Thoracic aorta (tissue), 2 donors: ENCODE measurements around the gene SLC35A5. TPM values are rescaled to one million over a fixed set of nuclear protein-coding genes. Genes with fewer than 3 reads are reported as not detected.
A peak's percentile ranks its signal among the peaks of the same experiment; 100 is the strongest.
"Not testable (repeated sequence)": the region's sequence is repeated elsewhere in the genome, so short reads cannot be mapped to it uniquely, and the experiment has no call there.

Experiments used
- ATAC-seq: fragments of 150-250 bp; one replicate; pipeline ENCODE4 v1.8.0; 2017; ENCODE audit warnings: low read depth; ENCODE audit not compliant: insufficient number of reproducible peaks, low FRiP score
- DNase-seq: peaks from one replicate; pipeline ENCODE4 v3.0.0-alpha.2; 2020; ENCODE audit warnings: low spot score
- H3K27ac ChIP-seq, 2 donors: fragments of 200-600 bp; sonication (generic); 1 replicate in 1 of 2; 2 replicates in 1 of 2; pipeline ENCODE4 v1.5.1; 2016; ENCODE audit warnings: mild to moderate bottlenecking in 2 of 2, moderate library complexity in 2 of 2
- H3K27me3 ChIP-seq: fragments of 200-600 bp; sonication (generic); replicated peaks from 2 replicates; pipeline ENCODE4 v1.6.0; 2016; ENCODE audit warnings: mild to moderate bottlenecking; ENCODE audit not compliant: insufficient read depth
- H3K36me3 ChIP-seq: fragments of 200-600 bp; sonication (generic); one replicate; pipeline ENCODE4 v1.5.1; 2016
- H3K4me1 ChIP-seq, 2 donors: fragments of 200-600 bp; sonication (generic); 1 replicate in 1 of 2; 2 replicates in 1 of 2; pipeline versions ENCODE4 v1.5.1 to v1.6.0; 2016; ENCODE audit warnings: low read depth in 2 of 2, mild to moderate bottlenecking in 1 of 2; ENCODE audit not compliant: control insufficient read depth in 1 of 2
- H3K4me3 ChIP-seq: fragments of 200-600 bp; sonication (generic); 2 replicates; pipeline ENCODE4 v1.5.1; 2016; ENCODE audit warnings: mild to moderate bottlenecking
- H3K9me3 ChIP-seq: fragments of 200-600 bp; sonication (generic); 2 replicates; pipeline ENCODE4 v1.5.1; 2016
- CTCF ChIP-seq: fragments of 200-600 bp; sonication (generic); IDR thresholded peaks from one replicate; pipeline ENCODE4 v1.5.1; 2019; ENCODE audit warnings: antibody characterized with exemption
- total RNA-seq, 2 donors: library from RNA; depleted of rRNA; stranded (reverse); fragments of >200 nt; gene quantifications; one replicate each; pipeline versions ENCODE4 v1.1.0 to v1.2.3, GENCODE V29; 2016

The SLC35A5 gene
- total RNA-seq, 2 donors from 2014 or later = 17.5 to 45.9 TPM

GRCh38 chr3:112555535-112556170, 6.2 kb upstream of the SLC35A5 start:
- Histone ChIP-seq H3K4me3 (no peak overlapping the region), H3K4me1 (peaks cover 11 to 27% of the 10 kb centered on the region in 2 donors), H3K9me3 (no peaks in the 10 kb centered on the region), H3K27ac (no peak overlapping the region), H3K36me3 (peaks cover 4% of the 10 kb centered on the region), H3K27me3 (no peaks in the 10 kb centered on the region)
- no peak for TF ChIP-seq CTCF
- DNase-seq = no peak
- ATAC-seq = no peak

GRCh38 chr3:112557976-112558375, 3.9 kb upstream of the SLC35A5 start:
- H3K36me3 ChIP-seq = peaks cover 4% of the 10 kb centered on the region

GRCh38 chr3:112560307-112560706, 1.5 kb upstream of the SLC35A5 start:
- Histone ChIP-seq H3K4me1 (peaks cover 21 to 42% of the 10 kb centered on the region in 2 donors), H3K4me3 (peak overlapping the region; percentile 96), H3K27ac (peak overlapping the region; percentile 91 to 96), H3K27me3 (no peaks in the 10 kb centered on the region), H3K36me3 (peaks cover 4% of the 10 kb centered on the region), H3K9me3 (no peaks in the 10 kb centered on the region)
- ATAC-seq (no peak), DNase-seq (no peak)
- no peak for TF ChIP-seq CTCF

More at GRCh38 chr3:112557976-112558375, 3.9 kb upstream of the SLC35A5 start:
- H3K4me3 ChIP-seq = no peak overlapping the region
- no peak for DNase-seq
- peaks cover 15 to 30% of the 10 kb centered on the region in 2 donors for H3K4me1 ChIP-seq
- H3K27ac ChIP-seq = no peak overlapping the region
- no peak for TF ChIP-seq CTCF
- no peaks in the 10 kb centered on the region for H3K27me3 ChIP-seq
- no peak for ATAC-seq
- H3K9me3 ChIP-seq = no peaks in the 10 kb centered on the region

- Histone ChIP-seq H3K4me3 (peak overlapping the region; percentile 96), H3K27me3 (no peaks in the 10 kb centered on the region), H3K4me1 (peaks cover 18 to 42% of the 10 kb centered on the region in 2 donors), H3K27ac (peak overlapping the region; percentile 91 to 96), H3K36me3 (peaks cover 4% of the 10 kb centered on the region), H3K9me3 (no peaks in the 10 kb centered on the region)
- ATAC-seq (peak; percentile 26), DNase-seq (no peak)
- TF ChIP-seq CTCF = no peak
Measured at GRCh38 chr3:112560721-112561483, 943 bp upstream of the SLC35A5 start.

- no peak for TF ChIP-seq CTCF
- peaks cover 17 to 42% of the 10 kb centered on the region in 2 donors for H3K4me1 ChIP-seq
- H3K9me3 ChIP-seq = no peaks in the 10 kb centered on the region
- no peaks in the 10 kb centered on the region for H3K27me3 ChIP-seq
- peak overlapping the region; percentile 96 for H3K4me3 ChIP-seq
- ATAC-seq (peak; percentile 26), DNase-seq (no peak)
- peak overlapping the region; percentile 91 to 96 for H3K27ac ChIP-seq
- H3K36me3 ChIP-seq = peaks cover 4% of the 10 kb centered on the region
Measured at GRCh38 chr3:112561484-112561733, 436 bp upstream of the SLC35A5 start.

GRCh38 chr3:112564247-112564939, 2.5 kb downstream of the SLC35A5 start:
- DNase-seq, H3K9me3 ChIP-seq, H3K36me3 ChIP-seq, H3K4me3 ChIP-seq, H3K27ac ChIP-seq, ATAC-seq, H3K27me3 ChIP-seq: not testable (repeated sequence)
- peaks cover 16 to 31% of the 10 kb centered on the region in 2 donors for H3K4me1 ChIP-seq
